Measurements from ENCODE around the gene HSPB8. TPM values are rescaled to one million over a fixed set of nuclear protein-coding genes. Genes with fewer than 3 reads are reported as not detected.

Gene HSPB8
- total and polyA plus RNA-seq, 8 donors = 17.3 to 253 (median 59.6) TPM

DNA sequence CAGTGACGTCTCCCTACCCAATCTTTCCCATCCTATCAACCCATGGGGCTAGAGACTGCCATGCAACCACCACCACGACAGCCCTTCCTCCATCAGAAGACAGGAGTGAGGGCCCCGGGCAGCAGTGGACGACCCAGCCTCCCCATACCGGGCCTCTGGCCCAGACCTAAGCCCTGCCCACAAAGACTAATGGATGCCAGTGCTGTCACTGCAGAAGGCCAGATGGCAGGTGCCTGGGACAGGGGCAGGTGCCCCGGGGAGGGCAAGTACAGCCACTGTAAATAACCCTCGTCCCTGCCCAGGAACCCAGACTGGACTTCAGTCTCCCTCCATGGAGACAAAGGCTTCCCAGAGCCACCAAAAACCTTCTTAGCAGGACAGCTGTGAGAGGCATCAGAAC lies 20.3 kb upstream of the HSPB8 start:
- TF ChIP-seq POLR2A (IDR thresholded peaks at IDR 0.05) (no peak), EP300 (IDR thresholded peaks at IDR 0.05) (no peak), POLR2AphosphoS5 (IDR thresholded peaks at IDR 0.05) (no peak)
- TF ChIP-seq, protein P1, sequence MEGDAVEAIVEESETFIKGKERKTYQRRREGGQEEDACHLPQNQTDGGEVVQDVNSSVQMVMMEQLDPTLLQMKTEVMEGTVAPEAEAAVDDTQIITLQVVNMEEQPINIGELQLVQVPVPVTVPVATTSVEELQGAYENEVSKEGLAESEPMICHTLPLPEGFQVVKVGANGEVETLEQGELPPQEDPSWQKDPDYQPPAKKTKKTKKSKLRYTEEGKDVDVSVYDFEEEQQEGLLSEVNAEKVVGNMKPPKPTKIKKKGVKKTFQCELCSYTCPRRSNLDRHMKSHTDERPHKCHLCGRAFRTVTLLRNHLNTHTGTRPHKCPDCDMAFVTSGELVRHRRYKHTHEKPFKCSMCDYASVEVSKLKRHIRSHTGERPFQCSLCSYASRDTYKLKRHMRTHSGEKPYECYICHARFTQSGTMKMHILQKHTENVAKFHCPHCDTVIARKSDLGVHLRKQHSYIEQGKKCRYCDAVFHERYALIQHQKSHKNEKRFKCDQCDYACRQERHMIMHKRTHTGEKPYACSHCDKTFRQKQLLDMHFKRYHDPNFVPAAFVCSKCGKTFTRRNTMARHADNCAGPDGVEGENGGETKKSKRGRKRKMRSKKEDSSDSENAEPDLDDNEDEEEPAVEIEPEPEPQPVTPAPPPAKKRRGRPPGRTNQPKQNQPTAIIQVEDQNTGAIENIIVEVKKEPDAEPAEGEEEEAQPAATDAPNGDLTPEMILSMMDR (IDR thresholded peaks at IDR 0.05) = no peak
- no peak for DNase-seq
- H3K27ac ChIP-seq = peak overlapping the region in 1 of 5 donors; percentile 36
- peaks cover 0 to 5% (median 0%) of the 10 kb centered on the region in 4 donors for H3K4me1 ChIP-seq
- intact Hi-C loops (cut with DNase I; ENCODE audit: low total_unique reads) = no loop called here
- WGBS, 5 donors = 64 to 79% (median 74%) methylated on average over 7 of the region's 7 CpGs
- H3K9me3 ChIP-seq = peaks cover 0 to 8% (median 3%) of the 10 kb centered on the region in 4 donors
- H3K27me3 ChIP-seq = peaks cover 0 to 19% (median 10%) of the 10 kb centered on the region in 3 donors
- H3K36me3 ChIP-seq = no peaks in the 10 kb centered on the region
- no peak overlapping the region for H3K4me3 ChIP-seq

DNA sequence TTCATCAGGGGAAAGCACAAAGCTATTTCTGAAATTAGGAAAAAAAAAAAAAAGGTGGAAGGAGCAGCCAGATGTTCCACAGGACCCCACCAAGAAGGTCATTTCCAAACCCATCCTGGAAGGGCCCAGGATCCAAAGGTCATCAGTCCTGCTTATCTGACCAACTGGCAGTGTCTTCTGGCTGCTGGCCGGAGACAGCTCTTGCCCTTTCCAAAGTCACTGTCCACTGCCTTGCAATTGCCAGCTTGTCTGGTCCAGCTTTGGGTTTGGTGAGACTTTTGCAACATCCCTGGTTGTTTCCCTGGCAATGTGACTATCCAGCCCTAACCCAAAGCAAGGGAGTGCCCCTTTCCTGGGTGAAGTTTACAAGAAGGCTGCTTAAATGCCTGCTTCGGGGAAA lies 18.9 kb upstream of the HSPB8 start:
- 67 to 81% (median 77%) methylated on average over 2 of the region's 2 CpGs for WGBS, 5 donors
- TF ChIP-seq EP300 (IDR thresholded peaks at IDR 0.05) (no peak), POLR2AphosphoS5 (IDR thresholded peaks at IDR 0.05) (no peak), POLR2A (IDR thresholded peaks at IDR 0.05) (no peak)
- TF ChIP-seq, protein P1 (IDR thresholded peaks at IDR 0.05) = no peak
- no peak for DNase-seq
- intact Hi-C loops (cut with DNase I; ENCODE audit: low total_unique reads) = no loop called here
- no peaks in the 10 kb centered on the region for H3K9me3 ChIP-seq
- no peaks in the 10 kb centered on the region for H3K36me3 ChIP-seq
- H3K4me3 ChIP-seq = no peak overlapping the region
- no peaks in the 10 kb centered on the region for H3K4me1 ChIP-seq
- H3K27ac ChIP-seq = no peak overlapping the region
- H3K27me3 ChIP-seq = peaks cover 0 to 12% (median 0%) of the 10 kb centered on the region in 3 donors

DNA sequence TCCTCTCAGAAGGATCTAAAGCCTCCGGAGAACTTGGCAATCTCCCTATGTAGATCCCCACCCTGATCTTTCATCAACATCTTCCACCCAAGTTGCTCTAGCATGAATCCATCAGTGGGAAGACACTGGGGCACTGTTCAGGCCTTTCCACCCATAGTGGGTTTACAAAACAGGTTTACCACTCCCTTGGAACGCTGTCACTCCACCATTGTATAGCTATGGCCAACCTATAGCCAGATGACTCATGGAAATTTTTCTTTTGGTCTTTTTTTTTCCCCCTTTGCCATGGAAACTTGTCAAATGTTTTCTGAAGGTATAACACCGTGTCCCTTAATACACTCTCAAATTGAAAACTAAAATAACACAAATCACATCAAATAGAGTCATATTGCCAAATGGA lies 10.8 kb upstream of the HSPB8 start:
- TF ChIP-seq POLR2AphosphoS5 (IDR thresholded peaks at IDR 0.05) (no peak), EP300 (IDR thresholded peaks at IDR 0.05) (no peak), POLR2A (IDR thresholded peaks at IDR 0.05) (no peak)
- TF ChIP-seq, protein P1 (IDR thresholded peaks at IDR 0.05) = no peak

DNA sequence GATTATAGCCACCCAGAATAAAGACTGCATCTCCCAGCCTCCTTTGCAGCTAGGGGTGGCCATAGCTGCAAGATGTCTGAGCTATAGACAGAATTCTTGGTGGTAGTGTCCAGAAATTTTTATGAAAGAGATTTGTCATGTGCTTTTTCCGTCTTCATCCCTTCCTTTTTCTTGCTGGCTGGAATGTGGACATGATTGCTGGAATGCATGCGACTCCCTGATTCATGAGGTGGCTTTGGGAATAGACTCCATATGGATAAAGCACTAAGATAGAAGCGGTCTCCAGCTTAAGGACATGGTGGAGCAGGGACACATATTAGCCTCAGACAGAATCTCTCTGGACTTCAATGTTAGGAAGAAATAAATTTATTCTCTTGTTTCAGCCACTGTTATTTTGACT lies 10.0 kb upstream of the HSPB8 start:
- no peak for DNase-seq
- intact Hi-C loops (cut with DNase I; ENCODE audit: low total_unique reads) = no loop called here
- Histone ChIP-seq H3K4me1 (no peaks in the 10 kb centered on the region), H3K36me3 (no peaks in the 10 kb centered on the region), H3K27me3 (no peaks in the 10 kb centered on the region), H3K27ac (no peak overlapping the region), H3K4me3 (no peak overlapping the region), H3K9me3 (no peaks in the 10 kb centered on the region)
- no peak for TF ChIP-seq POLR2AphosphoS5 (IDR thresholded peaks at IDR 0.05)
- no peak for TF ChIP-seq EP300 (IDR thresholded peaks at IDR 0.05)
- TF ChIP-seq POLR2A (IDR thresholded peaks at IDR 0.05) = no peak
- TF ChIP-seq, protein P1 (IDR thresholded peaks at IDR 0.05) = no peak
- 76 to 85% (median 82%) methylated on average over 3 of the region's 3 CpGs for WGBS, 5 donors

More for the DNA sequence above, 10.8 kb upstream of the HSPB8 start:
- Histone ChIP-seq H3K4me1 (no peaks in the 10 kb centered on the region), H3K9me3 (no peaks in the 10 kb centered on the region), H3K27ac (no peak overlapping the region), H3K27me3 (peaks cover 0 to 7% (median 0%) of the 10 kb centered on the region in 3 donors), H3K36me3 (no peaks in the 10 kb centered on the region), H3K4me3 (no peak overlapping the region)
- DNase-seq = no peak
- WGBS, 5 donors = 50 to 80% (median 72%) methylated on average over 3 of the region's 3 CpGs
- intact Hi-C loops (cut with DNase I; ENCODE audit: low total_unique reads) = no loop called here
